NCI-H460 (cell line): ENCODE data around the gene SF3B1. TPM values are rescaled to one million over a fixed set of nuclear protein-coding genes. Genes with fewer than 3 reads are reported as not detected.
"Not testable (repeated sequence)": the region's sequence is repeated elsewhere in the genome, so short reads cannot be mapped to it uniquely, and the experiment has no call there.

ENCODE experiments used
- DNase-seq: peaks from one replicate; pipeline ENCODE4 v3.0.0-alpha.2; 2016; ENCODE audit warnings: low read depth; ENCODE audit errors: extremely low read depth
- small RNA-seq, 2 experiments: library from RNA; depleted of rRNA; stranded (forward); fragments of <200 nt; gene quantifications; one replicate each; pipeline ENCODE3, GENCODE V24; 2014
- total RNA-seq: library from RNA; depleted of rRNA; stranded (reverse); fragments of >200 nt; shearing (Covaris generic); gene quantifications from 2 replicates; pipeline ENCODE4 v1.2.3, GENCODE V29; 2014; rRNA removed

SF3B1 gene
- total RNA-seq, 1 experiment from 2014 or later: 230 TPM

- DNase-seq: no peak
These were observed 86.0 kb downstream of the SF3B1 start for GRCh38 chr2:197348721-197349360.

GRCh38 chr2:197345846-197346370 is 88.9 kb downstream of the SF3B1 start:
- DNase-seq: no peak

DNA sequence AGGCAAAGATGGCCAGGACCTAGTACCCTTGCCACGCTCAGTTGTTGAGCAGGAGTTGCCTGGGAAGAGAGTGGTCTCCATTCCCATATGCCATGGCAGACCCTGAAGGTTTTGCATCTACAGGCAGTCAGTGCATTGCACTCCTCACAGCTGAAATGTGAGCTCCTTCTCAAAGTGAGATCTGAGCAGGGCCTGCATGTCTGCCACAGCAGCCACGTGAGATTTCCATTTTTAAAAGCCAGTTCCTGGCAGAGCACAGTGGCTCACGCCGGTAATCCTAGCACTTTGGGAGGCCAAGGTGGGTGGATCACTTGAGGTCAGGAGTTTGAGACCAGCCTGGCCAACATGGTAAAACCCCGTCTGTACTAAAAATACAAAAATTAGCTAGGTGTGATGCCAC is 90.9 kb downstream of the SF3B1 start:
- DNase-seq: not testable (repeated sequence)

GRCh38 chr2:197340591-197340990 is 94.2 kb downstream of the SF3B1 start:
- DNase-seq: no peak

Small RNAs within 50 kb of the gene (small RNA-seq; reads per million reads assigned to genes)
- gene RF00394: 0 reads per million in 2 experiments
- gene RNU6-1029P: 0 reads per million in 2 experiments

Other genes with a start within 250 kb of the SF3B1 start
- gene ANKRD44, start 124.2 kb downstream of the SF3B1 start, total RNA-seq: 18.4 and 20.8 TPM in 2 replicates
- 41.6 and 44.0 TPM in 2 replicates for gene COQ10B, start 18.5 kb upstream of the SF3B1 start, total RNA-seq
- 1,005 and 1,107 TPM in 2 replicates for gene HSPD1, start 64.8 kb upstream of the SF3B1 start, total RNA-seq
- gene HSPE1, start 65.4 kb upstream of the SF3B1 start, total RNA-seq: 326 and 343 TPM in 2 replicates
- gene MOB4, start 81.0 kb upstream of the SF3B1 start, total RNA-seq: 98.9 and 102 TPM in 2 replicates
- gene RFTN2, start 240.6 kb upstream of the SF3B1 start, total RNA-seq: 0.20 and 0.87 TPM in 2 replicates